PC-9 (cell line): ENCODE measurements around the gene FKBP5.

Experiments used
- CTCF ChIP-seq: fragments of 200-600 bp; sonication (generic); conservative IDR thresholded peaks from 2 replicates; pipeline ENCODE4 v1.6.1; 2017; ENCODE audit warnings: mixed run types, antibody characterized with exemption, mild to moderate bottlenecking, moderate library complexity
- EZH2 ChIP-seq: fragments of 200-600 bp; sonication (generic); IDR thresholded peaks from 2 replicates; pipeline ENCODE4 v1.8.0; 2017; ENCODE audit warnings: antibody characterized with exemption, low read depth

DNA sequence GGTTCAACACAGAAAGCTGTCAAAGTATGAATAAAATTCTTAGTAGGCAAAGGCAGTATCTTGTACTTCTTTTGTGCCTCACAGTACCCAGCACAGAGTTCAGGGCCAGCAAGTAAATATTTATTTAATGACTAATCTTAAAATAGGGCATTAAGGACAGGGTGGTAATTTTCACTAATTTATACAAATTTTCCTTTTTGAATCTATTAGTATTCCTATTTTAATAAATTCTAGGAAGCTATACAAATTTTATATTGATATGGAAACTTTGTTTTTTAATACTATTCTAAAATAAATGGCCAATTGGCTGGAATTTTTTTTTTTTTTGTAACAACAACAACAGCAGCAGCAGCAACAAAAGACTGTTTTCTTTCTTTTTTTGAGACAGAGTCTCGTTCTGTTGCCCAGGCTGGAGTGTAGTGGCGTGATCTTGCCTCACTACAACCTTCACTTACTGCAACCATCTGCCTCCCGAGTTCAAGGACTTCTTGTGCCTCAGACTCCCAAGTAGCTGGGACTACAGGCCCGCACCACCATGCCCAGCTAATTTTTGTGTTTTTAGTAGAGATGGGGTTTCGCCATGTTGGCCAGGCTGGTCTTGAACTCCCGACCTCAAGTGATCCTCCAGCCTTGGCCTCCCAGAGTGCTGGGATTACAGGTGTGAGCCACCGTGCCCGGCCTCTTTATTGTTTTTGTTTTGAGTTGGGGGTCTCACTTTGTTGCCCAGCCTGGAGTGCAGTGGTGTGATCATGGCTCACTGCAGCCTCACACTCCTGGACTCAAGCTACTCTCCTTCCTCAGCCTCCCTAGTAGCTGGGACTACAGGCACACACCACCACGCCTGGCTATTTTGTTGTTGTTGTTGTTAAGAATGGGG, 85.2 kb downstream of the FKBP5 start:
- TF ChIP-seq CTCF, result no peak
- no peak for TF ChIP-seq EZH2
